Measurements from ENCODE around the gene PRKCH. TPM values are rescaled to one million over a fixed set of nuclear protein-coding genes. Genes with fewer than 3 reads are reported as not detected.

PRKCH gene
- total RNA-seq, 1 experiment from 2014 or later, result 10.3 TPM

DNA sequence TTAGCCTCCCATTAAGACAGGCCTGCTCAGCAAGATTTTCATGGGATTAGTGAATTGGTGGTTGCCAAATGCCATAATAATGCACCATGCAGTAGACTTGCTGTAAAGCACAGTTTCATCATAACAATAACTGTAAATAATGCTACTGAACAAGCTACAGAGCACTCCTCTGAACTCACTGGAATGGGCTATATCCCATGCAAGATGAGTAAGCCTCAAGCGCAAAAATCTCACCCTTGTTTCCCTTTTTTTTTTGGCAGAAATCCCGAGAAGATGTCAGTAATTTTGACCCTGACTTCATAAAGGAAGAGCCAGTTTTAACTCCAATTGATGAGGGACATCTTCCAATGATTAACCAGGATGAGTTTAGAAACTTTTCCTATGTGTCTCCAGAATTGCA, 228.0 kb downstream of the PRKCH start:
- ChIA-PET POLR2A (no interaction called here), CTCF (no interaction called here)
- DNase-seq (ENCODE audit: low spot score), result no peak
- H3K27ac Mint-ChIP-seq, result no peak overlapping the region
- no peaks in the 10 kb centered on the region for H3K9me3 Mint-ChIP-seq
- H3K36me3 Mint-ChIP-seq, result no peaks in the 10 kb centered on the region
- H3K27me3 Mint-ChIP-seq (ENCODE audit: low read depth), result no peaks in the 10 kb centered on the region
- H3K4me3 Mint-ChIP-seq, result no peak overlapping the region
- ATAC-seq, result no peak
- peaks cover 32% of the 10 kb centered on the region for H3K4me1 Mint-ChIP-seq
- TF ChIP-seq ATF1 (CRISPR knock-in tag; IDR thresholded peaks at IDR 0.05), result no peak
- TF ChIP-seq ZNF671 (CRISPR knock-in tag; IDR thresholded peaks at IDR 0.05), result no peak
- no peak for TF ChIP-seq GTF2I (CRISPR knock-in tag; conservative IDR thresholded peaks at IDR 0.05)
- TF ChIP-seq, protein P1, sequence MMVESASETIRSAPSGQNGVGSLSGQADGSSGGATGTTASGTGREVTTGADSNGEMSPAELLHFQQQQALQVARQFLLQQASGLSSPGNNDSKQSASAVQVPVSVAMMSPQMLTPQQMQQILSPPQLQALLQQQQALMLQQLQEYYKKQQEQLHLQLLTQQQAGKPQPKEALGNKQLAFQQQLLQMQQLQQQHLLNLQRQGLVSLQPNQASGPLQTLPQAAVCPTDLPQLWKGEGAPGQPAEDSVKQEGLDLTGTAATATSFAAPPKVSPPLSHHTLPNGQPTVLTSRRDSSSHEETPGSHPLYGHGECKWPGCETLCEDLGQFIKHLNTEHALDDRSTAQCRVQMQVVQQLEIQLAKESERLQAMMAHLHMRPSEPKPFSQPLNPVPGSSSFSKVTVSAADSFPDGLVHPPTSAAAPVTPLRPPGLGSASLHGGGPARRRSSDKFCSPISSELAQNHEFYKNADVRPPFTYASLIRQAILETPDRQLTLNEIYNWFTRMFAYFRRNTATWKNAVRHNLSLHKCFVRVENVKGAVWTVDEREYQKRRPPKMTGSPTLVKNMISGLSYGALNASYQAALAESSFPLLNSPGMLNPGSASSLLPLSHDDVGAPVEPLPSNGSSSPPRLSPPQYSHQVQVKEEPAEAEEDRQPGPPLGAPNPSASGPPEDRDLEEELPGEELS (CRISPR knock-in tag; IDR thresholded peaks at IDR 0.05), result no peak
- TF ChIP-seq ARID4B (CRISPR knock-in tag; IDR thresholded peaks at IDR 0.05; ENCODE audit: borderline replicate concordance), result no peak
- no peak for TF ChIP-seq AR (CRISPR knock-in tag; IDR thresholded peaks at IDR 0.05)
- TF ChIP-seq ZNF281 (CRISPR knock-in tag; IDR thresholded peaks at IDR 0.05), result no peak
- no peak for TF ChIP-seq RELA (CRISPR knock-in tag; IDR thresholded peaks at IDR 0.05; ENCODE audit: borderline replicate concordance)
- no peak for TF ChIP-seq ZBTB21 (CRISPR knock-in tag; IDR thresholded peaks at IDR 0.05; ENCODE audit: borderline replicate concordance)
- TF ChIP-seq HMGA2 (CRISPR knock-in tag; IDR thresholded peaks at IDR 0.05), result no peak
- no peak for TF ChIP-seq ZNF423 (CRISPR knock-in tag; IDR thresholded peaks at IDR 0.05)
- no peak for TF ChIP-seq ATF6 (CRISPR knock-in tag; IDR thresholded peaks at IDR 0.05)
- TF ChIP-seq, protein P2, sequence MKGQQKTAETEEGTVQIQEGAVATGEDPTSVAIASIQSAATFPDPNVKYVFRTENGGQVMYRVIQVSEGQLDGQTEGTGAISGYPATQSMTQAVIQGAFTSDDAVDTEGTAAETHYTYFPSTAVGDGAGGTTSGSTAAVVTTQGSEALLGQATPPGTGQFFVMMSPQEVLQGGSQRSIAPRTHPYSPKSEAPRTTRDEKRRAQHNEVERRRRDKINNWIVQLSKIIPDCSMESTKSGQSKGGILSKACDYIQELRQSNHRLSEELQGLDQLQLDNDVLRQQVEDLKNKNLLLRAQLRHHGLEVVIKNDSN (CRISPR knock-in tag; IDR thresholded peaks at IDR 0.05), result no peak
- TF ChIP-seq, protein P3, sequence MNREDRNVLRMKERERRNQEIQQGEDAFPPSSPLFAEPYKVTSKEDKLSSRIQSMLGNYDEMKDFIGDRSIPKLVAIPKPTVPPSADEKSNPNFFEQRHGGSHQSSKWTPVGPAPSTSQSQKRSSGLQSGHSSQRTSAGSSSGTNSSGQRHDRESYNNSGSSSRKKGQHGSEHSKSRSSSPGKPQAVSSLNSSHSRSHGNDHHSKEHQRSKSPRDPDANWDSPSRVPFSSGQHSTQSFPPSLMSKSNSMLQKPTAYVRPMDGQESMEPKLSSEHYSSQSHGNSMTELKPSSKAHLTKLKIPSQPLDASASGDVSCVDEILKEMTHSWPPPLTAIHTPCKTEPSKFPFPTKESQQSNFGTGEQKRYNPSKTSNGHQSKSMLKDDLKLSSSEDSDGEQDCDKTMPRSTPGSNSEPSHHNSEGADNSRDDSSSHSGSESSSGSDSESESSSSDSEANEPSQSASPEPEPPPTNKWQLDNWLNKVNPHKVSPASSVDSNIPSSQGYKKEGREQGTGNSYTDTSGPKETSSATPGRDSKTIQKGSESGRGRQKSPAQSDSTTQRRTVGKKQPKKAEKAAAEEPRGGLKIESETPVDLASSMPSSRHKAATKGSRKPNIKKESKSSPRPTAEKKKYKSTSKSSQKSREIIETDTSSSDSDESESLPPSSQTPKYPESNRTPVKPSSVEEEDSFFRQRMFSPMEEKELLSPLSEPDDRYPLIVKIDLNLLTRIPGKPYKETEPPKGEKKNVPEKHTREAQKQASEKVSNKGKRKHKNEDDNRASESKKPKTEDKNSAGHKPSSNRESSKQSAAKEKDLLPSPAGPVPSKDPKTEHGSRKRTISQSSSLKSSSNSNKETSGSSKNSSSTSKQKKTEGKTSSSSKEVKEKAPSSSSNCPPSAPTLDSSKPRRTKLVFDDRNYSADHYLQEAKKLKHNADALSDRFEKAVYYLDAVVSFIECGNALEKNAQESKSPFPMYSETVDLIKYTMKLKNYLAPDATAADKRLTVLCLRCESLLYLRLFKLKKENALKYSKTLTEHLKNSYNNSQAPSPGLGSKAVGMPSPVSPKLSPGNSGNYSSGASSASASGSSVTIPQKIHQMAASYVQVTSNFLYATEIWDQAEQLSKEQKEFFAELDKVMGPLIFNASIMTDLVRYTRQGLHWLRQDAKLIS (CRISPR knock-in tag; IDR thresholded peaks at IDR 0.05; ENCODE audit: borderline replicate concordance), result no peak
- TF ChIP-seq ATF3 (CRISPR knock-in tag; conservative IDR thresholded peaks at IDR 0.05), result no peak
- no peak for TF ChIP-seq E2F1 (CRISPR knock-in tag; IDR thresholded peaks at IDR 0.05)
- no peak for TF ChIP-seq CREM (CRISPR knock-in tag; IDR thresholded peaks at IDR 0.05)

Data from WTC11 (cell line).